ENCODE data around the gene MORN1. TPM values are rescaled to one million over a fixed set of nuclear protein-coding genes. Genes with fewer than 3 reads are reported as not detected.

The MORN1 gene
- total and polyA plus RNA-seq, 10 of the 15 experiments (the other 5 are each of a cell fraction or from before 2014, with no cell fraction given) = 0.76 to 7.9 (median 5.5) TPM

DNA sequence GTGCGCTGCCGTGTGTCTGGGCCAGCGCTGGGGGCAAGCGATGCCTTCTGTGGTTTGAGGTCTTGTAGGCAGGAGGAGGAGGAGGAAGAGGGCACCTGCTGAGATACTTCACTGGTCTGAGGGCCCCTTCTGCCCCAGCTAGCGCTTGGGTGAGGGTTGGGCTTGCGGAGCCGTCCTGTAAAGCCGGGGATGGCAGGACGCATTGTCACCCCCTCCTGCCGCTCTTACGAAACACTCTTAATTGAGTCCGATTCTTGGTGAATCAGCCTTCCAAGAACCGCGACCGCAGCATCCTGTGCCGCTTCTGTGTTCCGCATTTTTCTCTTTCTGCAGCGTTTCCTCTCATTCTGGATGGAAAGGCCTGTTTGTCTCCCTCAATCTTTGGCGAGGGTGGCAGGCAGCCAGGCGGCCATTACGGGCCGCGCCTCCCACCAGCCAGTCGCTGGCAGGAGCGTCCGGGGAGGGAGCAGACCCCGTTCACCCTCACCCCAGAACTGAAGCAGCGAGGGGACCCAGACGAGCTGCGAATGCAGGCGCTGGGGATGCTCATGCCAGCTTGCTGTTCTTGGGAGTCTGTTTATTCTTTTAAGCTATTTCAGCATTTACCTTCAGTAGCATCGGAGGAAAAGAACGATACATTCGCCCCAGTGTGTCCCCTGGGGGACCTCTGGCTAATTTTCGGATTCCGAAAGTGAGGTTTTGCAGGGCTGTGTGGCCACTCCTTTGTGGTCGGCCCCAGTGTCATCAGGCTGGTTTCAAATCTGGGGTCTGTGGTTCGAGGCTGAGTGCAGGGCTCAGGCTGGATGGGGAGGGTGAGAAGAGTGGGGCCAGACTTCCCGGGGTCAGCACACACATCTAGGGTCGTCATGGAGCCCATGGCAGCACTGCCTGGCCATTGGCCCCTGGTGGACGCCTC, 100.5 kb downstream of the MORN1 start:
- Histone ChIP-seq H3K9ac (ENCODE audit: control insufficient read depth, insufficient read depth, low read length) (0 out of 2 replicates have a peak overlapping the region, but pooled peaks have one; percentile 7), H3K27ac (ENCODE audit: control insufficient read depth, insufficient read depth) (no peak overlapping the region), H2AFZ (ENCODE audit: control insufficient read depth, low read depth, low read length) (no peak overlapping the region), H3K27me3 (replicated peaks in 1 of 2; ENCODE audit: control insufficient read depth in 2 of 2, insufficient read depth in 2 of 2, low read length in 1 of 2) (no peaks in the 10 kb centered on the region), H3K9me3 (replicated peaks; ENCODE audit: control insufficient read depth, insufficient read depth, low read length) (no peaks in the 10 kb centered on the region), H3K4me3 (peak overlapping the region; percentile 59), H3K4me2 (ENCODE audit: control insufficient read depth, insufficient read depth) (peak overlapping the region; percentile 84), H3K4me1 (ENCODE audit: control insufficient read depth, insufficient read depth, low read length) (peaks cover 23% of the 10 kb centered on the region), H4K20me1 (ENCODE audit: control insufficient read depth, insufficient read depth) (peaks cover 4% of the 10 kb centered on the region), H3K36me3 (ENCODE audit: control insufficient read depth in 2 of 2, insufficient read depth in 2 of 2, low read length in 1 of 2) (no peaks in the 10 kb centered on the region; a peak in 1 of 4 replicates), H3K79me2 (ENCODE audit: control insufficient read depth, insufficient read depth, low read length) (no peaks in the 10 kb centered on the region; the same call in 1 of the 2 replicates)
- intact Hi-C loops (cut with micrococcal nuclease; ENCODE audit: unreplicated experiment) = loop anchor here (2.0 to 10.0 kb wide), 2 partner anchors 36 to 56 kb away; no protein-coding TSS in a partner anchor
- CTCF ChIA-PET = interaction anchor here (1.4 kb wide), 2 partner anchors 9 to 95 kb away, joined by 6 read pairs; partner anchors contain the start of gene FAAP20
- peak; percentile 92 for FAIRE-seq
- RAD21 ChIA-PET (ENCODE audit: unreplicated experiment) = interaction anchor here (0.6 to 1.5 kb wide), 4 partner anchors 10 to 96 kb away, joined by 3 to 7 read pairs (median 4); partner anchors contain the start of gene FAAP20
- 1% methylated on average over 41 of the region's 41 CpGs for WGBS (ENCODE audit: insufficient coverage, insufficient replicate concordance, low lambda C conversion rate, missing lambda C conversion rate)
- ATAC-seq = peak; percentile 91
- SMC1A ChIA-PET (ENCODE audit: uncharacterized antibody, unreplicated experiment) = interaction anchor here (0.6 to 2.2 kb wide), 6 partner anchors 10 to 96 kb away, joined by 3 to 13 read pairs (median 3); partner anchors contain the start of gene FAAP20
- BruUV-seq (replicated peaks) = no TSS peak
- in situ Hi-C loops (cut with MboI) = no loop called here
- POLR2A ChIA-PET = interaction anchor here (1.0 kb wide), 1 partner anchor 56 kb away, joined by 3 read pairs; no protein-coding TSS in a partner anchor
- DNase-seq (ENCODE audit: low read depth, low spot score) = peak; percentile 50
- TF ChIP-seq, protein P1, sequence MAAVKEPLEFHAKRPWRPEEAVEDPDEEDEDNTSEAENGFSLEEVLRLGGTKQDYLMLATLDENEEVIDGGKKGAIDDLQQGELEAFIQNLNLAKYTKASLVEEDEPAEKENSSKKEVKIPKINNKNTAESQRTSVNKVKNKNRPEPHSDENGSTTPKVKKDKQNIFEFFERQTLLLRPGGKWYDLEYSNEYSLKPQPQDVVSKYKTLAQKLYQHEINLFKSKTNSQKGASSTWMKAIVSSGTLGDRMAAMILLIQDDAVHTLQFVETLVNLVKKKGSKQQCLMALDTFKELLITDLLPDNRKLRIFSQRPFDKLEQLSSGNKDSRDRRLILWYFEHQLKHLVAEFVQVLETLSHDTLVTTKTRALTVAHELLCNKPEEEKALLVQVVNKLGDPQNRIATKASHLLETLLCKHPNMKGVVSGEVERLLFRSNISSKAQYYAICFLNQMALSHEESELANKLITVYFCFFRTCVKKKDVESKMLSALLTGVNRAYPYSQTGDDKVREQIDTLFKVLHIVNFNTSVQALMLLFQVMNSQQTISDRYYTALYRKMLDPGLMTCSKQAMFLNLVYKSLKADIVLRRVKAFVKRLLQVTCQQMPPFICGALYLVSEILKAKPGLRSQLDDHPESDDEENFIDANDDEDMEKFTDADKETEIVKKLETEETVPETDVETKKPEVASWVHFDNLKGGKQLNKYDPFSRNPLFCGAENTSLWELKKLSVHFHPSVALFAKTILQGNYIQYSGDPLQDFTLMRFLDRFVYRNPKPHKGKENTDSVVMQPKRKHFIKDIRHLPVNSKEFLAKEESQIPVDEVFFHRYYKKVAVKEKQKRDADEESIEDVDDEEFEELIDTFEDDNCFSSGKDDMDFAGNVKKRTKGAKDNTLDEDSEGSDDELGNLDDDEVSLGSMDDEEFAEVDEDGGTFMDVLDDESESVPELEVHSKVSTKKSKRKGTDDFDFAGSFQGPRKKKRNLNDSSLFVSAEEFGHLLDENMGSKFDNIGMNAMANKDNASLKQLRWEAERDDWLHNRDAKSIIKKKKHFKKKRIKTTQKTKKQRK (IDR thresholded peaks at IDR 0.05; ENCODE audit: low read depth, low read length) = no peak
- no peak for TF ChIP-seq RELA (IDR thresholded peaks at IDR 0.05; ENCODE audit: borderline replicate concordance, partially characterized antibody)
- no peak for TF ChIP-seq NR2C2 (IDR thresholded peaks at IDR 0.05; ENCODE audit: borderline replicate concordance, control insufficient read depth, insufficient read length, low read depth)
- TF ChIP-seq, protein P2, sequence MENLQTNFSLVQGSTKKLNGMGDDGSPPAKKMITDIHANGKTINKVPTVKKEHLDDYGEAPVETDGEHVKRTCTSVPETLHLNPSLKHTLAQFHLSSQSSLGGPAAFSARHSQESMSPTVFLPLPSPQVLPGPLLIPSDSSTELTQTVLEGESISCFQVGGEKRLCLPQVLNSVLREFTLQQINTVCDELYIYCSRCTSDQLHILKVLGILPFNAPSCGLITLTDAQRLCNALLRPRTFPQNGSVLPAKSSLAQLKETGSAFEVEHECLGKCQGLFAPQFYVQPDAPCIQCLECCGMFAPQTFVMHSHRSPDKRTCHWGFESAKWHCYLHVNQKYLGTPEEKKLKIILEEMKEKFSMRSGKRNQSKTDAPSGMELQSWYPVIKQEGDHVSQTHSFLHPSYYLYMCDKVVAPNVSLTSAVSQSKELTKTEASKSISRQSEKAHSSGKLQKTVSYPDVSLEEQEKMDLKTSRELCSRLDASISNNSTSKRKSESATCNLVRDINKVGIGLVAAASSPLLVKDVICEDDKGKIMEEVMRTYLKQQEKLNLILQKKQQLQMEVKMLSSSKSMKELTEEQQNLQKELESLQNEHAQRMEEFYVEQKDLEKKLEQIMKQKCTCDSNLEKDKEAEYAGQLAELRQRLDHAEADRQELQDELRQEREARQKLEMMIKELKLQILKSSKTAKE (IDR thresholded peaks at IDR 0.05; ENCODE audit: low read depth, poor library complexity, severe bottlenecking) = peak; percentile 10
- TF ChIP-seq MLLT1 (IDR thresholded peaks at IDR 0.05) = 0 out of 2 replicates have a peak, but pooled peaks have one; percentile 57
- TF ChIP-seq IKZF1 (conservative IDR thresholded peaks at IDR 0.05) = peak; percentile 90
- TF ChIP-seq NRF1 (conservative IDR thresholded peaks at IDR 0.05; ENCODE audit: low read depth, low read length) = no peak
- TF ChIP-seq, protein P3, sequence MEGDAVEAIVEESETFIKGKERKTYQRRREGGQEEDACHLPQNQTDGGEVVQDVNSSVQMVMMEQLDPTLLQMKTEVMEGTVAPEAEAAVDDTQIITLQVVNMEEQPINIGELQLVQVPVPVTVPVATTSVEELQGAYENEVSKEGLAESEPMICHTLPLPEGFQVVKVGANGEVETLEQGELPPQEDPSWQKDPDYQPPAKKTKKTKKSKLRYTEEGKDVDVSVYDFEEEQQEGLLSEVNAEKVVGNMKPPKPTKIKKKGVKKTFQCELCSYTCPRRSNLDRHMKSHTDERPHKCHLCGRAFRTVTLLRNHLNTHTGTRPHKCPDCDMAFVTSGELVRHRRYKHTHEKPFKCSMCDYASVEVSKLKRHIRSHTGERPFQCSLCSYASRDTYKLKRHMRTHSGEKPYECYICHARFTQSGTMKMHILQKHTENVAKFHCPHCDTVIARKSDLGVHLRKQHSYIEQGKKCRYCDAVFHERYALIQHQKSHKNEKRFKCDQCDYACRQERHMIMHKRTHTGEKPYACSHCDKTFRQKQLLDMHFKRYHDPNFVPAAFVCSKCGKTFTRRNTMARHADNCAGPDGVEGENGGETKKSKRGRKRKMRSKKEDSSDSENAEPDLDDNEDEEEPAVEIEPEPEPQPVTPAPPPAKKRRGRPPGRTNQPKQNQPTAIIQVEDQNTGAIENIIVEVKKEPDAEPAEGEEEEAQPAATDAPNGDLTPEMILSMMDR (IDR thresholded peaks at IDR 0.05 in 2 of 3, conservative IDR thresholded peaks at IDR 0.05 in 1 of 3; ENCODE audit: control insufficient read depth in 2 of 3, extremely low read depth in 1 of 3, insufficient read depth in 1 of 3, low read depth in 3 of 3, low read length in 3 of 3) = no peak
- TF ChIP-seq ZNF24 (IDR thresholded peaks at IDR 0.05) = no peak
- TF ChIP-seq SRF (IDR thresholded peaks at IDR 0.05; ENCODE audit: low read depth in 2 of 2, low read length in 2 of 2) = no peak

Data from GM12878 (cell line).